Activated CD4-positive, alpha-beta T cell treated with anti-CD3 and anti-CD28 coated beads, Interleukin-2, amount 10 ng/mL, durations not matched to agents 24 days and 14 days (primary cell): ENCODE results near the gene HS3ST2. TPM values are rescaled to one million over a fixed set of nuclear protein-coding genes. Genes with fewer than 3 reads are reported as not detected.
A peak's percentile ranks its signal among the peaks of the same experiment; 100 is the strongest.
"Not testable (repeated sequence)": the region's sequence is repeated elsewhere in the genome, so short reads cannot be mapped to it uniquely, and the experiment has no call there.

Source experiments
- DNase-seq: peaks from one replicate; pipeline ENCODE4 v3.0.0; 2022
- H3K27ac Mint-ChIP-seq: one replicate; pipeline ENCODE4 v1.8.0; 2022; ENCODE audit warnings: mild to moderate bottlenecking, mixed read lengths
- H3K27me3 Mint-ChIP-seq: one replicate; pipeline ENCODE4 v1.8.0; 2022; ENCODE audit warnings: mixed read lengths
- H3K36me3 Mint-ChIP-seq: one replicate; pipeline ENCODE4 v1.8.0; 2022; ENCODE audit warnings: low read depth, mild to moderate bottlenecking, mixed read lengths
- H3K4me1 Mint-ChIP-seq: one replicate; pipeline ENCODE4 v1.8.0; 2021; ENCODE audit warnings: mixed read lengths
- H3K4me3 Mint-ChIP-seq: one replicate; pipeline ENCODE4 v1.8.0; 2022; ENCODE audit warnings: mild to moderate bottlenecking, moderate library complexity, mixed read lengths
- H3K9me3 Mint-ChIP-seq: one replicate; pipeline ENCODE4 v1.8.0; 2021; ENCODE audit warnings: mixed read lengths
- intact Hi-C: fragments of 100-400 bp; cut with micrococcal nuclease; formaldehyde crosslinking; loops from one replicate; pipeline ENCODE4 v1.15.1; 2023
- total RNA-seq: library from RNA; stranded (reverse); gene quantifications from 2 replicates; pipeline ENCODE4 v1.2.3, GENCODE V29; 2022

The HS3ST2 gene
- total RNA-seq, 1 donor from 2014 or later = not detected

GRCh38 chr16:22874394-22874793, 60.4 kb downstream of the HS3ST2 start:
- Mint-ChIP-seq H3K36me3 (no peaks in the 10 kb centered on the region), H3K27ac (no peak overlapping the region), H3K9me3 (no peaks in the 10 kb centered on the region), H3K4me1 (no peaks in the 10 kb centered on the region), H3K4me3 (no peak overlapping the region), H3K27me3 (peaks cover 3% of the 10 kb centered on the region)
- intact Hi-C loops = no loop called here
- DNase-seq = no peak

- Mint-ChIP-seq H3K4me1 (no peaks in the 10 kb centered on the region), H3K9me3 (no peaks in the 10 kb centered on the region), H3K27ac (no peak overlapping the region), H3K36me3 (no peaks in the 10 kb centered on the region), H3K27me3 (peaks cover 4% of the 10 kb centered on the region), H3K4me3 (no peak overlapping the region)
- DNase-seq = no peak
- intact Hi-C loops = no loop called here
Measured at GRCh38 chr16:22878955-22879354, 65.0 kb downstream of the HS3ST2 start.

- Mint-ChIP-seq H3K36me3 (no peaks in the 10 kb centered on the region), H3K9me3 (no peaks in the 10 kb centered on the region), H3K27me3 (peaks cover 4% of the 10 kb centered on the region), H3K27ac (no peak overlapping the region), H3K4me3 (no peak overlapping the region), H3K4me1 (no peaks in the 10 kb centered on the region)
- DNase-seq = no peak
- intact Hi-C loops = no loop called here
Measured at GRCh38 chr16:22879466-22879865, 65.5 kb downstream of the HS3ST2 start.

GRCh38 chr16:22882981-22883380, 69.0 kb downstream of the HS3ST2 start:
- Mint-ChIP-seq H3K4me1 (no peaks in the 10 kb centered on the region), H3K27ac (no peak overlapping the region), H3K9me3 (no peaks in the 10 kb centered on the region), H3K4me3 (no peak overlapping the region), H3K36me3 (no peaks in the 10 kb centered on the region), H3K27me3 (peaks cover 5% of the 10 kb centered on the region)
- intact Hi-C loops = no loop called here
- DNase-seq = no peak

- Mint-ChIP-seq H3K27ac (no peak overlapping the region), H3K27me3 (peaks cover 5% of the 10 kb centered on the region), H3K4me3 (no peak overlapping the region), H3K36me3 (no peaks in the 10 kb centered on the region), H3K4me1 (no peaks in the 10 kb centered on the region), H3K9me3 (no peaks in the 10 kb centered on the region)
- intact Hi-C loops = no loop called here
- DNase-seq = no peak
Measured at GRCh38 chr16:22885951-22886350, 72.0 kb downstream of the HS3ST2 start.

GRCh38 chr16:22886927-22887326, 73.0 kb downstream of the HS3ST2 start:
- no peak for DNase-seq

GRCh38 chr16:22887445-22887844, 73.5 kb downstream of the HS3ST2 start:
- DNase-seq = no peak
- peaks cover 5% of the 10 kb centered on the region for H3K27me3 Mint-ChIP-seq
- H3K36me3 Mint-ChIP-seq = no peaks in the 10 kb centered on the region
- H3K4me3 Mint-ChIP-seq = no peak overlapping the region
- no peaks in the 10 kb centered on the region for H3K9me3 Mint-ChIP-seq
- intact Hi-C loops = no loop called here
- H3K27ac Mint-ChIP-seq = no peak overlapping the region
- H3K4me1 Mint-ChIP-seq = no peaks in the 10 kb centered on the region

More at GRCh38 chr16:22886927-22887326, 73.0 kb downstream of the HS3ST2 start:
- Mint-ChIP-seq H3K4me1 (no peaks in the 10 kb centered on the region), H3K9me3 (no peaks in the 10 kb centered on the region), H3K27me3 (peaks cover 5% of the 10 kb centered on the region), H3K27ac (no peak overlapping the region), H3K4me3 (no peak overlapping the region), H3K36me3 (no peaks in the 10 kb centered on the region)
- intact Hi-C loops = no loop called here

GRCh38 chr16:22888791-22889190, 74.8 kb downstream of the HS3ST2 start:
- Mint-ChIP-seq H3K27ac (no peak overlapping the region), H3K4me1 (no peaks in the 10 kb centered on the region), H3K9me3 (no peaks in the 10 kb centered on the region), H3K4me3 (no peak overlapping the region), H3K36me3 (no peaks in the 10 kb centered on the region), H3K27me3 (peaks cover 1% of the 10 kb centered on the region)
- intact Hi-C loops = no loop called here
- no peak for DNase-seq

GRCh38 chr16:22890976-22891375, 77.0 kb downstream of the HS3ST2 start:
- Mint-ChIP-seq H3K27ac (no peak overlapping the region), H3K9me3 (no peaks in the 10 kb centered on the region), H3K27me3 (peaks cover 2% of the 10 kb centered on the region), H3K4me1 (no peaks in the 10 kb centered on the region), H3K36me3 (no peaks in the 10 kb centered on the region), H3K4me3 (no peak overlapping the region)
- no peak for DNase-seq
- intact Hi-C loops = no loop called here

- no peak for DNase-seq
- H3K4me3 Mint-ChIP-seq = no peak overlapping the region
- intact Hi-C loops = no loop called here
- no peaks in the 10 kb centered on the region for H3K9me3 Mint-ChIP-seq
- no peaks in the 10 kb centered on the region for H3K4me1 Mint-ChIP-seq
- no peaks in the 10 kb centered on the region for H3K36me3 Mint-ChIP-seq
- H3K27ac Mint-ChIP-seq = no peak overlapping the region
- peaks cover 11% of the 10 kb centered on the region for H3K27me3 Mint-ChIP-seq
Measured at GRCh38 chr16:22897184-22897583, 83.2 kb downstream of the HS3ST2 start.

- DNase-seq = no peak
- intact Hi-C loops = loop anchor here (2.0 kb wide), 2 partner anchors 163 to 537 kb away; no protein-coding TSS in a partner anchor
Measured at GRCh38 chr16:22898131-22898530, 84.2 kb downstream of the HS3ST2 start.

GRCh38 chr16:22898874-22899348, 84.9 kb downstream of the HS3ST2 start:
- intact Hi-C loops = loop anchor here (2.0 kb wide), 2 partner anchors 162 to 536 kb away; no protein-coding TSS in a partner anchor
- no peaks in the 10 kb centered on the region for H3K9me3 Mint-ChIP-seq
- no peaks in the 10 kb centered on the region for H3K36me3 Mint-ChIP-seq
- no peak overlapping the region for H3K27ac Mint-ChIP-seq
- H3K4me1 Mint-ChIP-seq = no peaks in the 10 kb centered on the region
- no peak overlapping the region for H3K4me3 Mint-ChIP-seq
- DNase-seq = peak; percentile 88
- peaks cover 11% of the 10 kb centered on the region for H3K27me3 Mint-ChIP-seq

More at GRCh38 chr16:22898131-22898530, 84.2 kb downstream of the HS3ST2 start:
- H3K4me1 Mint-ChIP-seq = no peaks in the 10 kb centered on the region
- no peaks in the 10 kb centered on the region for H3K36me3 Mint-ChIP-seq
- no peak overlapping the region for H3K27ac Mint-ChIP-seq
- no peak overlapping the region for H3K4me3 Mint-ChIP-seq
- no peaks in the 10 kb centered on the region for H3K9me3 Mint-ChIP-seq
- H3K27me3 Mint-ChIP-seq = peaks cover 11% of the 10 kb centered on the region

- H3K4me3 Mint-ChIP-seq, H3K4me1 Mint-ChIP-seq, H3K36me3 Mint-ChIP-seq, H3K27ac Mint-ChIP-seq, H3K9me3 Mint-ChIP-seq, DNase-seq: not testable (repeated sequence)
- peaks cover 11% of the 10 kb centered on the region for H3K27me3 Mint-ChIP-seq
- intact Hi-C loops = loop anchor here (2.0 kb wide), 2 partner anchors 161 to 535 kb away; no protein-coding TSS in a partner anchor
Measured at GRCh38 chr16:22899567-22899966, 85.6 kb downstream of the HS3ST2 start.

GRCh38 chr16:22900863-22901262, 86.9 kb downstream of the HS3ST2 start:
- no peak overlapping the region for H3K4me3 Mint-ChIP-seq
- H3K36me3 Mint-ChIP-seq = no peaks in the 10 kb centered on the region
- no peaks in the 10 kb centered on the region for H3K9me3 Mint-ChIP-seq
- peaks cover 9% of the 10 kb centered on the region for H3K27me3 Mint-ChIP-seq
- H3K27ac Mint-ChIP-seq = no peak overlapping the region
- no peaks in the 10 kb centered on the region for H3K4me1 Mint-ChIP-seq
- DNase-seq = no peak
- intact Hi-C loops = no loop called here

GRCh38 chr16:22901563-22901962, 87.6 kb downstream of the HS3ST2 start:
- H3K36me3 Mint-ChIP-seq = no peaks in the 10 kb centered on the region
- no peaks in the 10 kb centered on the region for H3K9me3 Mint-ChIP-seq
- no peaks in the 10 kb centered on the region for H3K4me1 Mint-ChIP-seq
- intact Hi-C loops = no loop called here
- no peak overlapping the region for H3K4me3 Mint-ChIP-seq
- peaks cover 4% of the 10 kb centered on the region for H3K27me3 Mint-ChIP-seq
- H3K27ac Mint-ChIP-seq = no peak overlapping the region
- DNase-seq = no peak
